HG03439 (cell line): ENCODE measurements around the gene UGT1A6.

Experiments used
- ATAC-seq: cut with Tn5 transposase; IDR thresholded peaks from one replicate; pipeline ENCODE4 v1.9.1; 2021; ENCODE audit warnings: mild to moderate bottlenecking, moderate library complexity; ENCODE audit not compliant: unreplicated experiment

The UGT1A6 gene

GRCh38 chr2:233817361-233817911 is 124.7 kb downstream of the UGT1A6 start:
- ATAC-seq, result no peak

GRCh38 chr2:233817995-233818638 is 125.4 kb downstream of the UGT1A6 start:
- ATAC-seq, result no peak

GRCh38 chr2:233818639-233819621 is 126.2 kb downstream of the UGT1A6 start:
- ATAC-seq, result no peak

GRCh38 chr2:233819884-233820773 is 127.4 kb downstream of the UGT1A6 start:
- ATAC-seq, result no peak

- no peak for ATAC-seq
These were observed 128.1 kb downstream of the UGT1A6 start for GRCh38 chr2:233820774-233821105.

- ATAC-seq, result no peak
These were observed 128.5 kb downstream of the UGT1A6 start for GRCh38 chr2:233821196-233821595.

GRCh38 chr2:233821709-233822100 is 129.0 kb downstream of the UGT1A6 start:
- no peak for ATAC-seq

GRCh38 chr2:233822101-233822771 is 129.5 kb downstream of the UGT1A6 start:
- no peak for ATAC-seq
